Caki2 (cell line): Measurements from ENCODE around the gene RBM34. TPM values are rescaled to one million over a fixed set of nuclear protein-coding genes. Genes with fewer than 3 reads are reported as not detected.
A peak's percentile ranks its signal among the peaks of the same experiment; 100 is the strongest.
"Not testable (repeated sequence)": the region's sequence is repeated elsewhere in the genome, so short reads cannot be mapped to it uniquely, and the experiment has no call there.

Experiments
- DNase-seq: peaks from one replicate; pipeline ENCODE4 v3.0.0-alpha.2; 2015; ENCODE audit warnings: low read depth
- in situ Hi-C: cut with HindIII; loops from 2 replicates; pipeline ENCODE4 v1.10.0; 2016; ENCODE audit warnings: low sequenced_read_pairs, low pct_unique_long_range_greater_than_20kb, mixed read lengths
- total RNA-seq: library from RNA; depleted of rRNA; stranded (reverse); fragments of >200 nt; shearing (Covaris generic); gene quantifications from 2 replicates; pipeline ENCODE4 v1.2.3, GENCODE V29; 2014; ENCODE audit warnings: low replicate concordance

RBM34 gene
- total RNA-seq, 1 experiment from 2014 or later, result 93.9 TPM

DNA sequence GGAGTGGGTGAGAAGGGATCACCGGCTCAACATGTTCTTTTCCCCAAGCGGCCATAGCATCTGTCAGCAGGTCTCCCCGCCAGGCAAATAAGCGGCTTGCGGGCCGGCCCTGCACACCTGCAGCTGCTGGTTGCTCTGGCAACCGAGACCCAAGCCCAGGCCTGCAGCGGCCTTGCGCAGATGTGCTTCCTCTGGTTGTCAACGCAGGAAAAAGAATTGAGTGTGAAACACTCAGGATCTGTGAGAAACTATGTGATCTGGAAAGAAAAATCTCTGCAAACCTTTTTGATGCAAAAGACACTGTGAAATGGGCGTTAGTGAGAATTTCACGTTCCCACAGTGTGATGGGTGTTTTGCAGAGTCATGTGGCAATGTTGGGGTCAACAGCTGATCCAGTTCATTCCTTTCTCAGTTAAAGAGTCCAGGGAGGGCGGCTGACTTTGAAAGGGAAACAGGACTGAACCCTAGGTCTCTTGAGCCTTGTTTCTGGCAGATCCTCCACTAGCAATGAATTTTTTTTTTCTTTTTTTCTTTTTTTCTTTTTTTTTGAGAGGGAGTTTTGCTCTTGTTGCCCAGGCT is 60.8 kb downstream of the RBM34 start:
- DNase-seq, result no peak
- in situ Hi-C loops, result no loop called here

DNA sequence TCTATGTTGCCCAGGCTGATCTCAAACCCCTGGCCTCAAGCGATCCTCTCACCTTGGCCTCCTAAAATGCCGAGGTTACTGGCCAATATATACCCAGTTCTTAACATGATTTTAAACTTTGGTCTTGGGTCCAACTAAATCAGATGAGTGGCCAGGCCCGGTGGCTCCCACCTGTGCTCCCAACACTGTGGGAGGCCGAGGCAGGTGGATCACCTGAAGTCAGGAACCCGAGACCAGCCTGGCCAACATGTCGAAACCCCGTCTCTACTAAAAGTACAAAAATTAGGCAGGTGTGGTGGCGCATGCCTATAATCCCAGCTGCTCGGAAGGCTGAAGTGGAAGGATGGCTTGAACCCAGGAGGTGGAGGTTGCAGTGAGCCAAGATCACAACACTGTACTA is 62.1 kb downstream of the RBM34 start:
- DNase-seq, result no peak
- in situ Hi-C loops, result no loop called here

DNA sequence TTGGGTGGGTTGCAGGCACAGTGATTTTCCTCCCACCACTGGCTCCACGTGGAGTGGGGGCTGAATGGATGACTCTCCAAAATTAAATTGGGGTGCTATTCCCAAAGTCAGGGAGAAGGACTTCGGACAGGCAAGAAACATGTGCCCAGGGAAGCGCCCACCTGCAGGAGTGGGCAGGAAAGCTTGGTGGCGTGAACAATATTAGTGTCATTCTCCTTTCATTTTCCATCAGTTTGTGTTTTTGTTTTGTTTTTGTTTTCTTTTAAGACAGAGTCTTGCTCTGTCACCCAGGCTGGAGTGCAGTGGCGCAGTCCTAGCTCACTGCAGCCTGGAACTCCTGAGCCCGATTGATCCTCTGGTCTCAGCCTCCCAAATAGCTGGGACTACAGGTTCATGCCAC is 62.5 kb downstream of the RBM34 start:
- in situ Hi-C loops, result no loop called here
- DNase-seq, result no peak

DNA sequence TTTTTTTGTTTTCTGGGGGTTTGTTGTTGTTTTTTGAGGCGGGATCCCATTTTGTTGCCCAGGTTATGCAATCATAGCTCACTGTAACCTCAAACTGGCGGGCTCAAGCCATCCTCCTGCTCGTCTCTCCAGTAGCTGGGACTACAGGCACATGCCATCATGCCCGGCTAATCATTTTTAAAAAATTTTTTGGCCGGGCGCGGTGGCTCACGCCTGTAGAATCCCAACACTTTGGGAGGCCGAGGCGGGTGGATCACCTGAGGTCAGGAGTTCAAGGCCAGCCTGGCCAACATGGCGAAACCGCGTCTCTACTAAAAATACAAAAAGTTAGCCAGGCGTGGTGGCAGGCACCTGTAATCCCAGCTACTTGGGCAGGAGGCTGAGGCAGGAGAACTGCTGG is 63.5 kb downstream of the RBM34 start:
- DNase-seq, in situ Hi-C loops: not testable (repeated sequence)

DNA sequence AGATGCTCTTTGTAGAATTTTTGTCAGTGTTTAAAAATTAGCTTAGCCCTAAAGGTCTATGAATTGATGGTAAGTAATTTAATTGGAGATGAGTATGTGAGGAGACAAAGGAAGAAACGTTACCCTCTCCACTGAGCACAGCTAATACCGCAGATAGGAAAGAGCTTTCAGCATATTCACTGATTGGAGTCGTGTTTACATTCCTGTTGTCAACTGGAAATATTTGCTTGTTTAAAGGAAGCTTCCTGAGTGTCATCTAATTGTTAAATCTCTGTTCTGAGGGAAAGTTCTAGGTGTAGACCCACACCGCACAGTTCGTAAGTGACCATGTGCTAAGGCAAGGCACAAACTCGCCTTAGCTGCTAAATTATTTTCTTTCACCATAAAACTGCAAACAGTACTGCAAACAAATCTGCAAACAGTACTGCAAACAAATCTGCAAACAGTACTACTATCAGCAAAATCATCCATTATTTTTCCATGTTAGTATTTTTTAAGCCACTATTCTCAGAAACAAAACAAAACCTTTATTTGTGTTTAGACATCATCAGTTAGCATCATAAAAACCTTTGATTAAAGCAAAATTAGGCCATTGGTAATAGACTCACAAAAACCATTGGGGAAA is 65.0 kb downstream of the RBM34 start:
- in situ Hi-C loops, result no loop called here
- no peak for DNase-seq

DNA sequence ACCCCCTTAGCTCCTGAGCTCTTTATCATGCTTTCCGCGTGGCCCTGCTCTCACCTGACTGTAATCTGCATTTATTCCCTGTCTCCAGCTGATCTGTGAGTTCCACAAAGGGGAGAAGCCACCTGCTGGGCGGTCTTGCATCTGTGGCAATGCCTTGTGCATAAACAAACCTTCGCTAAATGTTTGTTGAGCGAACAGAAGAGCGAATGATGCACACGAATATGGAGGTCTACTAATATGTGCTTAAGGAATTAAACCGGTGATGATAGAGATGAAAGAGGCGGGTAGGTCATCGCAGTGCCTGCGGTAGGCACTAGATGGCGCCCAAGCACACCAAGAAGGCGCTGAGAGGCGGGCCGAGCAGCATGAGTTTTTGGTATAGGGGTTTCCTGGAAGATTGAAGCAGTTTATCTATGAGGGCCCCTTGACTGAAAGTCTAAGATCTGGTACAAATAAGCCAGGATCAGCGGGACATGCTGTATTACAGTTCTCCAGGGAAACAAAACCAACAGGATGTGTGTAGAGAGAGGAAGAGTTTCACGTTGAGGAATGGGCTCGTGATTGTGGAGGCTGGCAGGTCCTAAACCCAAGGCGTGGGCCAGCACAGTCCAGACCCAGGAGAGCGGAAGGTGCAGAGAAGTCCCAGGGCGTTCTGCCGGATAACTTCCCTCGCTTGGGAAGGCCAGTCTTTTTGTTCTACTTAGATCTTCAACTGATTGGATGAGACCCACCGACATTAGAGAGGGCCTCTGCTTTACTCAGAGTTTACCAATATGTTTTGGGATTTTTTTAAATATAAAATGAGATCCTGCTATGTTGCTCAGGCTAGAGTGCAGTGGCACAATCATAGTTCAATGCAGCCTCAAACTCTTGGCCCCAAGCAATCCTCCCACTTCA is 67.1 kb downstream of the RBM34 start:
- in situ Hi-C loops, result no loop called here
- DNase-seq, result peak; percentile 58

DNA sequence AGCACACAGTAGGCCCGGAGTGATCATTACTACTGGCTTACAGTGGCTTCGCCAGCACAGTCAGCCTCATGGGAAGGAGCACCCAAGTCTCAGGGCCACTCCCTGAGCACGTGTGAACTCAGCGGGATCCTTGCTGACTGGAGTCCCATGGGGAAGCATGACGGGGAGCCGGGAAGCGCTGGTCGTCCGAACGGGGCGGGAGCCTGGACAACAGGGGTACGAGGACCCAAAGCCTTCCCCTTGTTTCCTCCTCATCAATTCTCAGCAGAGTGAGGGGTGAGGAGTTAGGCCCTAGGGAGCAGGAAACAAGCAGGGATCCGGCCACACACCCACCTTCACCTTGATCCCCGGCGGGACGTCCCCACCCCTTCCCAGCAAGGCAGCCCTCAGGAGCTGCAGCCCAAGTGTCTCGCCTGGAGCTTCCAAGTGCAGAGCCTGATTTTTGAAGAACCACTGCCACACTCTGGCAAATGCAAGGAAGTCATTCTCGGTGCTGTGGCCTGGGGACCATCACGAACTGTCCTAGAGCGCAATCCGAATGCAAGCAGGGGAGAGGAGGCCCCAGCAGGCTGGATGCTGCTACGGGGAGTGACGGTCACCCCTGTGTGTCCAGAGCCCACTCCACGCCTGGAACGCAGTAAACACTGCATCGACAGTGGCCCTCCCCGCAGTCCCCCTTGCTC is 67.9 kb downstream of the RBM34 start:
- DNase-seq, result no peak
- in situ Hi-C loops, result no loop called here

DNA sequence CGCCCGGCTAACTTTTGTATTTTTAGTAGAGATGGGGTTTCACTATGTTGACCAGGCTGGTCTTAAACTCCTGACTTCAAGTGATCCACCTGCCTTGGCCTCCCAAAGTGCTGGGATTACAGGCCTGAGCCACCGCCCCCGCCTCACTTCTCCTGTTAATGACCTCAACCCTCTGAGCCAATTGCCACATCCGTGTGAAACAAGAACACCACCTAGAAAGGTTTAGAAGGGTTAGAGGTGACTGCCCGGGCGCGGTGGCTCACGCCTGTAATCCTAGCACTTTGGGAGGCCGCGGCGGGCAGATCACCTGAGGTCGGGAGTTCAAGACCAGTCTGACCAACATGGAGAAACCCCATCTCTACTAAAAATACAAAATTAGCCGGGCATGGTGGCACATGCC is 68.6 kb downstream of the RBM34 start:
- DNase-seq, in situ Hi-C loops: not testable (repeated sequence)

DNA sequence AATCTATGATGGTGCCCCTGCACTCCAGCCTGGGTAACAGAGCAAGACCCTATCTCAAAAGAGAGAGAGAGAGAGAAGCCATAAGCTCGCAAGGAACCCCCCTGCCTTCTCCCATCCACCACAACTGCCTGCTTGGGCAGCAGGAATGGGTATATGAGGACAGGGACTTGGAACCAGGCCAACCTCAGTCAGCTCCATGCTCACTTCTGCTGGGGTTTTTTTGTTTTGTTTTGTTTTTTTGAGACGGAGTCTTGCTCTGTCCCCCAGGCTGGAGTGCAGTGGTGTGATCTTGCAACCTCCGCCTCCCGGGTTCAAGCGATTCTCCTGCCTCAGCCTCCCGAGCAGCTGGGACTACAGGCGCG is 69.0 kb downstream of the RBM34 start:
- DNase-seq, in situ Hi-C loops: not testable (repeated sequence)

DNA sequence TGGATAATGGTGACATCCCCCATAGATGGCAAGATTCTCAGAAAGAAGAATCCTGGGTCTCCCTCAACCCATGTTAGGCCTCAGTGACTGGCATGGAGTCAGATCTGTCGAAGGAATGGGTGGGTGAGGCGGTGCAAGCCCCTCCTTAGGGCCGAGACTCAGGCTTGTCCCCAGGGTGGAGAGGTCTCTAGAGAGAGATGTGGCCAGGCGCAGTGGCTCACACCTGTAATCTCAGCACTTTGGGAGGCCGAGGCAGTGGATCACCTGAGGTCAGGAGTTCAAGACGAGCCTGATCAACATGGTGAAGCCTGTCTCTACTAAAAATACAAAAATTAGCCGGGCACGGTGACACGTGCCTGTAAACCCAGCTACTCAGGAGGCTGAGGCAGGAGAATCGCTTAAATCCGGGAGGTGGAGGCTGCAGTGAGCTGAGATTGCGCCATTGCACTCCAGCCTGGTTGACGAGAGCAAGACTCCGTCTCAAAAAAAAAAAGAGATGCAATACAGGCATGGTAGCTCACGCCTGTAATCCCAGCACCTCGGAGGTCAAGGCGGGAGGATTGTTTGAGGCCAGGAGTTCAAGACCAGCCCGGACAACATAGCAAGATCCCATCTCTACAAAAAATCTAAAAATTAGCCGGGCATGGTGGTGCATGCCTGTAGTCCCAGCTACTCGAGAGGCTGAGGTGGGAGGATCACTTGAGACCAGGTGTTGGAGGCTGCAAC is 69.6 kb downstream of the RBM34 start:
- in situ Hi-C loops, result not testable (repeated sequence)

DNA sequence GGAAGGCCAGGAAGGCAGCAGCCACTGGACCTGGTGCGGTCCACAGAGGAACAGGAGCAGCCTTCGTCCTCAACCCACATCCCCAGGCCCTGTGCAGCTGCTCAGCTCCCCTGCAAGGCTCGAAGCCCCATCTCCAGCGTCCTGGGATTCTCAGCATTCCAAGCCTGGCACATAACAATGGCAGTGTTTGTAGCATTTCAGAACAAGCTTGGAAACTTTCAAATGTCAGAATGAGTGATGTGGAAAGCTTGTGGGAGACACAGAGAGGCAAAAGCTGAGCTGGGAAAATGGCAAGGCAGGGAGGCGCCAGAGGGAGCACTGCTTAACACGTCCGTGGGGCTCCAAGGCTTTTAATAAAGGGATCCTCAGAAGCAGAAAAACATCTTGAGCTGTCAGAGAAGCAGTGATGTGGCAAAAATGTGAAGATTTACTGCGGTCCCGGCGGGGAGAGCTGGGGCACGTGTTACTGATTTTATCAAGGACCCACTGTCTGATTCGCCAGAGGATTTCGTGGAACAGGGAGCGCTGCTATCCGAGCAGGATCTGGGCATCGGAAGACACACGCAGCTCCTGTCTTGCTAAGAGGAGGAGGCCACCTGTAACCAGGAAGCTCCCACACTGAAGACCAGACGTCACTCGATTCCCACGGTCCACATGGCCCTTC is 70.5 kb downstream of the RBM34 start:
- no peak for DNase-seq
- in situ Hi-C loops, result no loop called here

More for the DNA sequence above, 69.6 kb downstream of the RBM34 start:
- not testable (repeated sequence) for DNase-seq

DNA sequence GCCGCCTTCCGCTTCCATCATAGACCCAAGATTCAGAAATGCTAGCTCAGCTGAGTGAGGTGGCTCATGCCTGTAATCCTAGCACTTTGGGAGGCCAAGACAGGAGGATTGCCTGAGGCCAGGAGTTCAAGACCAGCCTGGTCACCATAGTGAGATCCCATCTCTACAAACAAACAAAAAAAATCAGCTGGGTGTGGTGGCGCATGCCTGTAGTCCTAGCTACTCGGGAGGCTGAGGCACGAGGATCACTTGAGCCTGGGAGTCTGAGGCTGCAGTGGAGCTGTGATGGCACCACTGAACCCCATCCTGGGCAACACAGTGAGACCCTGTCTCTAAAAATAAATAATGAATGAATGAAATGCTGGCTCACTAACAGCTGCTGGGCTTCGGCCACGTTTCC is 72.1 kb downstream of the RBM34 start:
- in situ Hi-C loops, result no loop called here
- DNase-seq, result no peak

DNA sequence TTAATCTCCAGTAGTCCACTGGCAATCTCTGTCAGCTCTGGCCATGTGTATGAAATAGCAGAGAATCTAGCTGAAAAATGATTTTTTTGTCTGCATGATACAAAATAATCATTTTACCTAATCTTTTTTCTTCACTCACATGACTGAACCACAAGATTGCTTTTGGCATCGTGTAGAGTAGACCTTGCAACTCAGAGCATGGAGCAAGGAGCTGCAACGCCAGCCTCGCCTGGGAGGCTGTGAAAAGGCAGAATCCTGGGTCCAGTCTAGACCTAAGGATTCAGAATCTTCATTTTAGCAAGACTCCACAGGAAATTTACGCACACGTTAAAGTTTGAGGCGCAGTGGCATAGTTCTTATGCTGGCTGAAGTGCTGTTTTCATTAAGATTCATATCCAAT is 72.6 kb downstream of the RBM34 start:
- in situ Hi-C loops, result no loop called here
- DNase-seq, result no peak

DNA sequence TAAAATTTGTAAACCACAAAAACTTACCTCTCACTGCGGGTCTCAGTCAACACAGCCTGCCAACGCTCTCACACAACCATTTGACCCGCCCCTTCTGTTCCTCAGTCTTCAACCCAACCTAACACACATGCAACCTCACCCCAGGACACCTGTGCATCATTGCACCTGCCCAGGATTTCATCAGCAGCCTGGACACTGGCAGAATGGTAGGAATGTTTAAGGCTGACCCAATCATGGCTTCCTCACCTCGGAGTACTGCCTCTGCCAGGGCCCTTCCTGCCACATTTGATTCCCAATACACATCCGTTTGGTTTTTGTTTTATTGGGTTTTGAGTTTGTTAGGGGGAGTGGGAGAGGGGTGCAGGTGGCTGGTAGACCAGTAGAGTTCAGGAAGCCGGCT is 73.1 kb downstream of the RBM34 start:
- in situ Hi-C loops, result no loop called here
- no peak for DNase-seq

DNA sequence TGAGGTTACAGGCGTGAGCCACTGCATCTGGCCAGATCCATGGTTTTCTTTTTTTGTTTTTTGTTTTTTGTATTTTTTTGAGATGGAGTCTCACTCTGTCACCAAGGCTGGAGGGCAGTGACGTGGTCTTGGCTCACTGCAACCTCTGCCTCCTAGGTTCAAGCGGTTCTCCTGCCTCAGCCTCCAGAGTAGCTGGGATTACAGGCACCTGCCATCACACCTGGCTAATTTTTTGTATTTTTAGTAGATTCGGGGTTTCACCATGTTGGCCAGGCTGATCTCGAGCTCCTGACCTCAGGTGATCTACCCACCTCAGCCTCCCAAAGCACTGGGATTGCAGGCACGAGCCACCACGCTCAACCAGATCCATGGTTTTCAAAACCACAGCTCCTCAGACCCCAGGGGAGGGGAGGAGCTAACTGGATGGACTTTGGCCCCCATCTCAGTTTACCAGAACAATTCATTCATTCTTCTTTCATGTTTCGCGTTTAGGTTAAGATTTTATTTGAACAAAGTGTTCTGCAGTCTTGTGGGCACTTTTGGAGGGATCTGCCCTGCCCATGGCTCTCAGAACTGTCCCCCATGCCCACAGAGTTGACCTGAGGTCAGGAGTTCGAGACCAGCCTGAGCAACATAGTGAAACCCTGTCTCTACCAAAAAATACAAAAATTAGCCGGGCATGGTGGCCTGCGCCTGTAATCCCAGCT is 75.5 kb downstream of the RBM34 start:
- DNase-seq, in situ Hi-C loops: not testable (repeated sequence)
